ENCODE results near the gene TBC1D5. TPM values are rescaled to one million over a fixed set of nuclear protein-coding genes. Genes with fewer than 3 reads are reported as not detected.

The TBC1D5 gene
- total RNA-seq, 1 experiment from 2014 or later: 36.4 TPM

DNA sequence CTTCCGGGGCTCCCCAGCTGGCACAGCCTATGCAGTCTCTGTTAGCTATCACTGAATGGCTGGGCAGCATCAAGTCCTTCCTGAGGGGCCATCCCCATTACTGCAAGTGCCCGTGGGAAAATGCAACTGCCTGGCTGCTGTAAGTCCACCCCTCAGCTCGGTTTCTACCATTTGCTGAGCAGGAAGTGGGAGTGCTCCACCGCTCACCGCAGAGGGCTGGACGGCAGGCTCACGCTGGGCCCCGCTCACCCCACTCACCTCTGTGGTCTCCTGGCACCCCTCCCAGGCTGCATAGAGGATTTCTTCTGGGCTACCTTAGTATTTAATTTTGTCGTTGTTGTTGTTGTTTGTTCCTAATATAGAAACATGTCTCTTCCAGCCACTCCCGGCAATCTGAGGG is 587.5 kb downstream of the TBC1D5 start:
- Mint-ChIP-seq H3K9me3 (ENCODE audit: unreplicated experiment) (no peaks in the 10 kb centered on the region), H3K4me3 (ENCODE audit: unreplicated experiment) (no peak overlapping the region), H3K4me1 (ENCODE audit: low read depth, unreplicated experiment) (no peaks in the 10 kb centered on the region), H3K27ac (ENCODE audit: unreplicated experiment) (no peak overlapping the region), H3K36me3 (ENCODE audit: insufficient read depth, unreplicated experiment) (peaks cover 15% of the 10 kb centered on the region), H3K27me3 (ENCODE audit: insufficient read depth, unreplicated experiment) (no peaks in the 10 kb centered on the region)
- TF ChIP-seq, protein P1, sequence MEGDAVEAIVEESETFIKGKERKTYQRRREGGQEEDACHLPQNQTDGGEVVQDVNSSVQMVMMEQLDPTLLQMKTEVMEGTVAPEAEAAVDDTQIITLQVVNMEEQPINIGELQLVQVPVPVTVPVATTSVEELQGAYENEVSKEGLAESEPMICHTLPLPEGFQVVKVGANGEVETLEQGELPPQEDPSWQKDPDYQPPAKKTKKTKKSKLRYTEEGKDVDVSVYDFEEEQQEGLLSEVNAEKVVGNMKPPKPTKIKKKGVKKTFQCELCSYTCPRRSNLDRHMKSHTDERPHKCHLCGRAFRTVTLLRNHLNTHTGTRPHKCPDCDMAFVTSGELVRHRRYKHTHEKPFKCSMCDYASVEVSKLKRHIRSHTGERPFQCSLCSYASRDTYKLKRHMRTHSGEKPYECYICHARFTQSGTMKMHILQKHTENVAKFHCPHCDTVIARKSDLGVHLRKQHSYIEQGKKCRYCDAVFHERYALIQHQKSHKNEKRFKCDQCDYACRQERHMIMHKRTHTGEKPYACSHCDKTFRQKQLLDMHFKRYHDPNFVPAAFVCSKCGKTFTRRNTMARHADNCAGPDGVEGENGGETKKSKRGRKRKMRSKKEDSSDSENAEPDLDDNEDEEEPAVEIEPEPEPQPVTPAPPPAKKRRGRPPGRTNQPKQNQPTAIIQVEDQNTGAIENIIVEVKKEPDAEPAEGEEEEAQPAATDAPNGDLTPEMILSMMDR (IDR thresholded peaks at IDR 0.05; ENCODE audit: insufficient read depth in 1 of 2, low read depth in 1 of 2, low read length in 1 of 2, severe bottlenecking in 1 of 2, unreplicated experiment in 1 of 2): no peak
- Histone ChIP-seq H3K9me3 (no peaks in the 10 kb centered on the region), H3K4me3 (ENCODE audit: low read depth, low read length) (no peak overlapping the region), H3K27me3 (replicated peaks; ENCODE audit: control insufficient read depth, insufficient read depth, low read length) (no peaks in the 10 kb centered on the region), H3K4me1 (no peaks in the 10 kb centered on the region), H3K36me3 (ENCODE audit: control insufficient read depth, insufficient read depth, low read length) (no peaks in the 10 kb centered on the region)
- CTCF ChIA-PET: no interaction called here
- POLR2A ChIA-PET: no interaction called here
- BruUV-seq (replicated peaks): no TSS peak
- intact Hi-C loops (cut with micrococcal nuclease; ENCODE audit: unreplicated experiment): no loop called here
- DNase-seq: no peak

GRCh38 chr3:17154221-17154620 is 588.2 kb downstream of the TBC1D5 start:
- H3K36me3 ChIP-seq (ENCODE audit: control insufficient read depth, insufficient read depth, low read length): no peaks in the 10 kb centered on the region
- ChIA-PET POLR2A (no interaction called here), CTCF (no interaction called here)
- H3K9me3 Mint-ChIP-seq (ENCODE audit: unreplicated experiment): no peaks in the 10 kb centered on the region
- H3K36me3 Mint-ChIP-seq (ENCODE audit: insufficient read depth, unreplicated experiment): peaks cover 15% of the 10 kb centered on the region
- no peaks in the 10 kb centered on the region for H3K27me3 ChIP-seq (replicated peaks; ENCODE audit: control insufficient read depth, insufficient read depth, low read length)
- H3K4me3 ChIP-seq (ENCODE audit: low read depth, low read length): no peak overlapping the region
- H3K4me1 Mint-ChIP-seq (ENCODE audit: low read depth, unreplicated experiment): no peaks in the 10 kb centered on the region
- TF ChIP-seq, protein P1 (IDR thresholded peaks at IDR 0.05; ENCODE audit: insufficient read depth in 1 of 2, low read depth in 1 of 2, low read length in 1 of 2, severe bottlenecking in 1 of 2, unreplicated experiment in 1 of 2): no peak
- intact Hi-C loops (cut with micrococcal nuclease; ENCODE audit: unreplicated experiment): no loop called here
- DNase-seq: no peak
- H3K27me3 Mint-ChIP-seq (ENCODE audit: insufficient read depth, unreplicated experiment): no peaks in the 10 kb centered on the region
- no peaks in the 10 kb centered on the region for H3K4me1 ChIP-seq
- no peaks in the 10 kb centered on the region for H3K9me3 ChIP-seq
- no TSS peak for BruUV-seq (replicated peaks)
- no peak overlapping the region for H3K27ac Mint-ChIP-seq (ENCODE audit: unreplicated experiment)
- no peak overlapping the region for H3K4me3 Mint-ChIP-seq (ENCODE audit: unreplicated experiment)

DNA sequence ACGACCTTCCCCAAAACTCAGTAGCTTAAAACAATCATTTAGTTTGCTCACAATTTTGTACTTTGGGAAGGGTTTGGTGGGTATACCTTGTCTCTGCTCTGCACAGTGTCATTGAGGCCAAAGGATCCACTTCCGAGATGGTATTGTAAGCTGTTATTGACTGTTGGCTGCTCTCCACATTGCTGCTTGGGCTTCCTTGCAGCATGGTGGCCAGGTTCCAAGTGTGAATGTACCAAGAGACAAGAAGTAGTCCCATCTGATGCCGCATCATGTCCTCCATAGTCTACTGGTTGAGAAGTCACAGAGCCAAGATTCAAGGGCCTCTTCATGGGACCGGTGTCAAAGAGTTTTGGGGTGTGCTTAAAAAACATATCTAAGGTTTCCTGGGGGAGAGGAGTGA is 589.2 kb downstream of the TBC1D5 start:
- Histone ChIP-seq H3K4me1 (no peaks in the 10 kb centered on the region), H3K4me3 (ENCODE audit: low read depth, low read length) (no peak overlapping the region), H3K27me3 (replicated peaks; ENCODE audit: control insufficient read depth, insufficient read depth, low read length) (no peaks in the 10 kb centered on the region), H3K36me3 (ENCODE audit: control insufficient read depth, insufficient read depth, low read length) (no peaks in the 10 kb centered on the region), H3K9me3 (no peaks in the 10 kb centered on the region)
- H3K9me3 Mint-ChIP-seq (ENCODE audit: unreplicated experiment): no peaks in the 10 kb centered on the region
- H3K4me1 Mint-ChIP-seq (ENCODE audit: low read depth, unreplicated experiment): no peaks in the 10 kb centered on the region
- DNase-seq: no peak
- intact Hi-C loops (cut with micrococcal nuclease; ENCODE audit: unreplicated experiment): no loop called here
- peaks cover 2% of the 10 kb centered on the region for H3K27me3 Mint-ChIP-seq (ENCODE audit: insufficient read depth, unreplicated experiment)
- no peak overlapping the region for H3K4me3 Mint-ChIP-seq (ENCODE audit: unreplicated experiment)
- no TSS peak for BruUV-seq (replicated peaks)
- TF ChIP-seq, protein P1 (IDR thresholded peaks at IDR 0.05; ENCODE audit: insufficient read depth in 1 of 2, low read depth in 1 of 2, low read length in 1 of 2, severe bottlenecking in 1 of 2, unreplicated experiment in 1 of 2): no peak
- CTCF ChIA-PET: no interaction called here
- peaks cover 15% of the 10 kb centered on the region for H3K36me3 Mint-ChIP-seq (ENCODE audit: insufficient read depth, unreplicated experiment)
- POLR2A ChIA-PET: no interaction called here
- no peak overlapping the region for H3K27ac Mint-ChIP-seq (ENCODE audit: unreplicated experiment)
